ENCODE results near the gene TFF2.

- TF ChIP-seq, protein P1, sequence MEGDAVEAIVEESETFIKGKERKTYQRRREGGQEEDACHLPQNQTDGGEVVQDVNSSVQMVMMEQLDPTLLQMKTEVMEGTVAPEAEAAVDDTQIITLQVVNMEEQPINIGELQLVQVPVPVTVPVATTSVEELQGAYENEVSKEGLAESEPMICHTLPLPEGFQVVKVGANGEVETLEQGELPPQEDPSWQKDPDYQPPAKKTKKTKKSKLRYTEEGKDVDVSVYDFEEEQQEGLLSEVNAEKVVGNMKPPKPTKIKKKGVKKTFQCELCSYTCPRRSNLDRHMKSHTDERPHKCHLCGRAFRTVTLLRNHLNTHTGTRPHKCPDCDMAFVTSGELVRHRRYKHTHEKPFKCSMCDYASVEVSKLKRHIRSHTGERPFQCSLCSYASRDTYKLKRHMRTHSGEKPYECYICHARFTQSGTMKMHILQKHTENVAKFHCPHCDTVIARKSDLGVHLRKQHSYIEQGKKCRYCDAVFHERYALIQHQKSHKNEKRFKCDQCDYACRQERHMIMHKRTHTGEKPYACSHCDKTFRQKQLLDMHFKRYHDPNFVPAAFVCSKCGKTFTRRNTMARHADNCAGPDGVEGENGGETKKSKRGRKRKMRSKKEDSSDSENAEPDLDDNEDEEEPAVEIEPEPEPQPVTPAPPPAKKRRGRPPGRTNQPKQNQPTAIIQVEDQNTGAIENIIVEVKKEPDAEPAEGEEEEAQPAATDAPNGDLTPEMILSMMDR (IDR thresholded peaks at IDR 0.05; ENCODE audit: low read depth, low read length): no peak
- TF ChIP-seq EZH2phosphoT487 (IDR thresholded peaks at IDR 0.05; ENCODE audit: low read depth): no peak
Measured at GRCh38 chr21:42315296-42315891, 35.4 kb downstream of the TFF2 start, which contains the start of gene TFF3.
